ENCODE data around the gene CYP4F3. TPM values are rescaled to one million over a fixed set of nuclear protein-coding genes. Genes with fewer than 3 reads are reported as not detected.

Gene CYP4F3
- total and polyA plus RNA-seq, 2 of the 13 experiments (the other 11 are each of a cell fraction or from before 2014, with no cell fraction given), result 17.8 to 22.8 TPM

GRCh38 chr19:15629003-15629880, 11.5 kb upstream of the CYP4F3 start (continued):
- 0 out of 2 replicates have a peak, but pooled peaks have one; percentile 23 for TF ChIP-seq THAP11 (CRISPR knock-in tag; IDR thresholded peaks at IDR 0.05)
- TF ChIP-seq ZMAT5 (CRISPR knock-in tag; IDR thresholded peaks at IDR 0.05; ENCODE audit: borderline replicate concordance, low read depth), result no peak
- TF ChIP-seq CTCF (CRISPR knock-in tag; IDR thresholded peaks at IDR 0.05), result peak; percentile 94
- 0 out of 2 replicates have a peak, but pooled peaks have one; percentile 22 for TF ChIP-seq SIX4 (CRISPR knock-in tag; IDR thresholded peaks at IDR 0.05)
- TF ChIP-seq CAMTA2 (CRISPR knock-in tag; IDR thresholded peaks at IDR 0.05; ENCODE audit: borderline replicate concordance), result no peak
- TF ChIP-seq ZNF768 (CRISPR knock-in tag; IDR thresholded peaks at IDR 0.05), result peak; percentile 63; the same call in 1 of the 2 replicates
- peak; percentile 62; the same call in 1 of the 2 replicates for TF ChIP-seq SMC3 (IDR thresholded peaks at IDR 0.05; ENCODE audit: low read length)
- TF ChIP-seq NFE2L2 (IDR thresholded peaks at IDR 0.05; ENCODE audit: low read length), result no peak
- TF ChIP-seq CENPT (CRISPR knock-in tag; IDR thresholded peaks at IDR 0.05; ENCODE audit: low read depth), result no peak
- TF ChIP-seq STAG1 (CRISPR knock-in tag; IDR thresholded peaks at IDR 0.05), result peak; percentile 96
- TF ChIP-seq XRCC5 (optimal IDR thresholded peaks at IDR 0.05; ENCODE audit: low read length), result peak; percentile 68
- no peak for TF ChIP-seq ZNF136 (CRISPR knock-in tag; IDR thresholded peaks at IDR 0.05; ENCODE audit: low read depth)
- no peak for TF ChIP-seq ELF3 (CRISPR knock-in tag; IDR thresholded peaks at IDR 0.05)

Data from HepG2 (cell line).